Smooth muscle cell (in vitro differentiated cells): Measurements from ENCODE around the gene ECEL1. TPM values are rescaled to one million over a fixed set of nuclear protein-coding genes. Genes with fewer than 3 reads are reported as not detected.

ENCODE experiments used
- DNase-seq: peaks from one replicate; lab custom pipeline; 2025; ENCODE audit not compliant: unreplicated experiment; lab: John Stamatoyannopoulos, UW
- H2AFZ ChIP-seq: fragments of 200-600 bp; sonication (generic); 2 replicates; pipeline ENCODE4 v1.6.0; 2016; ENCODE audit warnings: antibody characterized with exemption, low read depth, mild to moderate bottlenecking
- H3F3A ChIP-seq: fragments of 200-600 bp; sonication (generic); 2 replicates; pipeline ENCODE4 v1.6.0; 2017; ENCODE audit warnings: antibody characterized with exemption, low read depth
- H3K27ac ChIP-seq: fragments of 200-600 bp; sonication (generic); 2 replicates; pipeline ENCODE4 v1.5.1; 2016; ENCODE audit warnings: low read depth, mild to moderate bottlenecking
- H3K27me3 ChIP-seq: fragments of 200-600 bp; sonication (generic); 2 replicates; pipeline ENCODE4 v1.6.1; 2016; ENCODE audit warnings: low read depth, mild to moderate bottlenecking
- H3K36me3 ChIP-seq: fragments of 200-600 bp; sonication (generic); 2 replicates; pipeline ENCODE4 v1.5.1; 2016; ENCODE audit warnings: low read depth
- H3K4me1 ChIP-seq: fragments of 200-600 bp; sonication (generic); 2 replicates; pipeline ENCODE4 v1.5.1; 2016; ENCODE audit warnings: low read depth
- H3K4me2 ChIP-seq: fragments of 200-600 bp; sonication (generic); 2 replicates; pipeline ENCODE4 v1.6.0; 2016; ENCODE audit warnings: mild to moderate bottlenecking
- H3K4me3 ChIP-seq: fragments of 200-600 bp; sonication (generic); 2 replicates; pipeline ENCODE4 v1.5.1; 2016; ENCODE audit warnings: mild to moderate bottlenecking
- H3K79me2 ChIP-seq: fragments of 200-600 bp; sonication (generic); 2 replicates; pipeline ENCODE4 v1.6.0; 2016; ENCODE audit warnings: low read depth, mild to moderate bottlenecking
- H3K9ac ChIP-seq: fragments of 200-600 bp; sonication (generic); 2 replicates; pipeline ENCODE4 v1.6.0; 2016; ENCODE audit warnings: low read depth
- H3K9me3 ChIP-seq: fragments of 200-600 bp; sonication (generic); replicated peaks from 2 replicates; pipeline ENCODE4 v1.5.1; 2016; ENCODE audit warnings: low read depth
- H4K20me1 ChIP-seq: fragments of 200-600 bp; sonication (generic); 2 replicates; pipeline ENCODE4 v1.6.0; 2016; ENCODE audit warnings: low read depth
- CTCF ChIP-seq: fragments of 200-600 bp; sonication (generic); IDR thresholded peaks from 2 replicates; pipeline ENCODE4 v1.5.1; 2017; ENCODE audit warnings: borderline replicate concordance, mild to moderate bottlenecking, antibody characterized with exemption; ENCODE audit not compliant: insufficient read depth, poor library complexity, severe bottlenecking
- WGBS: methylation state at CpG from one replicate; pipeline ENCODE4 v1.1.7; 2016; ENCODE audit warnings: low lambda C conversion rate; 5-methylcytosine and 5-hydroxymethylcytosine counted together
- polyA plus RNA-seq: library from polyadenylated mRNA; unstranded; fragments of >200 nt; fragmentation: Nextera tagmentation; extraction: Ambion mirVana; gene quantifications from 2 replicates; pipeline ENCODE4 v1.2.1, GENCODE V29; 2016
- total RNA-seq: library from RNA; depleted of rRNA; stranded (reverse); fragments of >200 nt; gene quantifications from 2 replicates; pipeline ENCODE4 v1.2.3, GENCODE V29; 2014

The ECEL1 gene
- total and polyA plus RNA-seq, 2 experiments from 2014 or later = not detected

- Histone ChIP-seq H3K27ac (no peak overlapping the region), H3F3A (no peaks in the 10 kb centered on the region), H3K9me3 (no peaks in the 10 kb centered on the region), H4K20me1 (no peaks in the 10 kb centered on the region), H3K9ac (no peak overlapping the region), H3K79me2 (no peaks in the 10 kb centered on the region), H3K4me1 (peaks cover 4% of the 10 kb centered on the region), H3K27me3 (peaks cover 48% of the 10 kb centered on the region), H3K4me2 (no peak overlapping the region), H2AFZ (no peak overlapping the region), H3K36me3 (no peaks in the 10 kb centered on the region), H3K4me3 (no peak overlapping the region)
- WGBS = 58% methylated on average over 40 of the region's 46 CpGs
- no peak for TF ChIP-seq CTCF
- DNase-seq = no peak
These were observed 35.2 kb upstream of the ECEL1 start for GRCh38 chr2:232522623-232523401.

- peak; percentile 85 for TF ChIP-seq CTCF
- WGBS = 16% methylated on average over 49 of the region's 66 CpGs
- Histone ChIP-seq H3K79me2 (no peaks in the 10 kb centered on the region), H3K9ac (no peak overlapping the region), H3F3A (no peaks in the 10 kb centered on the region), H3K4me2 (peak overlapping the region; percentile 74), H3K9me3 (no peaks in the 10 kb centered on the region), H2AFZ (no peak overlapping the region), H3K27me3 (peaks cover 49% of the 10 kb centered on the region), H3K27ac (no peak overlapping the region), H4K20me1 (no peaks in the 10 kb centered on the region), H3K4me3 (no peak overlapping the region), H3K4me1 (peaks cover 4% of the 10 kb centered on the region), H3K36me3 (no peaks in the 10 kb centered on the region)
- DNase-seq = peak; percentile 11
These were observed 34.5 kb upstream of the ECEL1 start for GRCh38 chr2:232521959-232522622.

GRCh38 chr2:232521098-232521497, 33.5 kb upstream of the ECEL1 start:
- no peaks in the 10 kb centered on the region for H3K79me2 ChIP-seq
- no peak for DNase-seq
- no peak overlapping the region for H3K27ac ChIP-seq
- peaks cover 49% of the 10 kb centered on the region for H3K27me3 ChIP-seq
- H3K4me3 ChIP-seq = no peak overlapping the region
- no peaks in the 10 kb centered on the region for H3K36me3 ChIP-seq
- no peaks in the 10 kb centered on the region for H3K9me3 ChIP-seq
- no peak for TF ChIP-seq CTCF
- no peak overlapping the region for H2AFZ ChIP-seq
- no peaks in the 10 kb centered on the region for H3F3A ChIP-seq
- H3K4me1 ChIP-seq = peaks cover 4% of the 10 kb centered on the region
- 90% methylated on average over 14 of the region's 14 CpGs for WGBS
- H3K4me2 ChIP-seq = no peak overlapping the region
- no peak overlapping the region for H3K9ac ChIP-seq
- no peaks in the 10 kb centered on the region for H4K20me1 ChIP-seq

GRCh38 chr2:232520489-232520888, 32.9 kb upstream of the ECEL1 start:
- no peak overlapping the region for H3K9ac ChIP-seq
- peaks cover 2% of the 10 kb centered on the region for H3K4me1 ChIP-seq
- DNase-seq = no peak
- no peaks in the 10 kb centered on the region for H4K20me1 ChIP-seq
- peaks cover 49% of the 10 kb centered on the region for H3K27me3 ChIP-seq
- no peaks in the 10 kb centered on the region for H3K79me2 ChIP-seq
- H3K4me3 ChIP-seq = no peak overlapping the region
- no peaks in the 10 kb centered on the region for H3K9me3 ChIP-seq
- TF ChIP-seq CTCF = no peak
- no peak overlapping the region for H2AFZ ChIP-seq
- H3F3A ChIP-seq = no peaks in the 10 kb centered on the region
- no peaks in the 10 kb centered on the region for H3K36me3 ChIP-seq
- no peak overlapping the region for H3K4me2 ChIP-seq
- WGBS = 93% methylated on average over 9 of the region's 15 CpGs
- H3K27ac ChIP-seq = no peak overlapping the region
